Heart left ventricle (tissue), 16 donors: ENCODE data around the gene APOA5. TPM values are rescaled to one million over a fixed set of nuclear protein-coding genes. Genes with fewer than 3 reads are reported as not detected.

Experiments
- ATAC-seq, 4 donors: fragments of 200-7000 bp; cut with Tn5 transposase; one replicate each; pipeline ENCODE4 v1.9.1; 2020 to 2022; ENCODE audit warnings: moderate library complexity in 4 of 4, mild to moderate bottlenecking in 3 of 4, moderate number of reproducible peaks in 1 of 4
- DNase-seq, 5 donors: peaks; one replicate each; pipeline ENCODE4 v3.0.0-alpha.2; 2020
- H3K27ac ChIP-seq, 12 donors: fragments of 200-600 bp; sonication (generic) in 4 of 12; one replicate each; pipeline versions ENCODE4 v1.5.0 to v1.8.0; 2016 to 2022; ENCODE audit warnings: mild to moderate bottlenecking in 2 of 12
- H3K27me3 ChIP-seq, 9 donors: fragments of 200-600 bp; sonication (generic) in 2 of 9; one replicate each; pipeline versions ENCODE4 v1.5.1 to v1.8.0; 2016 to 2022; ENCODE audit warnings: mild to moderate bottlenecking in 3 of 9
- H3K36me3 ChIP-seq, 9 donors: fragments of 200-600 bp; sonication (generic) in 2 of 9; one replicate each; pipeline versions ENCODE4 v1.5.0 to v1.8.0; 2018 to 2022; ENCODE audit warnings: mild to moderate bottlenecking in 2 of 9
- H3K4me1 ChIP-seq, 12 donors: fragments of 200-600 bp; sonication (generic) in 4 of 12; one replicate each; pipeline versions ENCODE4 v1.5.0 to v1.8.0; 2016 to 2022; ENCODE audit warnings: mild to moderate bottlenecking in 3 of 12
- H3K4me3 ChIP-seq, 12 donors: fragments of 200-600 bp; sonication (generic) in 4 of 12; one replicate each; pipeline versions ENCODE4 v1.5.0 to v1.8.0; 2017 to 2022; ENCODE audit warnings: mild to moderate bottlenecking in 9 of 12, moderate library complexity in 4 of 12
- H3K9me3 ChIP-seq, 12 donors: fragments of 200-600 bp; sonication (generic) in 4 of 12; one replicate each; pipeline versions ENCODE4 v1.5.0 to v1.8.0; 2016 to 2022; ENCODE audit warnings: mild to moderate bottlenecking in 1 of 12
- POLR2A ChIP-seq, 2 donors: fragments of 450-650 bp; IDR thresholded peaks; one replicate each; pipeline ENCODE4 v1.6.1; 2017; ENCODE audit warnings: antibody characterized with exemption in 2 of 2, mild to moderate bottlenecking in 2 of 2, moderate library complexity in 2 of 2
- WGBS, 4 donors: extraction: QIAGEN DNeasy Blood & Tissue Kit in 2 of 4; methylation state at CpG; one replicate each; pipeline versions ENCODE4 v1.1.5 to v1.1.7; 2013 to 2018; 5-methylcytosine and 5-hydroxymethylcytosine counted together
- intact Hi-C, 10 donors: fragments of 100-400 bp; cut with DNase I; formaldehyde crosslinking; loops; one replicate each; pipeline versions ENCODE4 v1.11.1 to v1.14.2; 2022
- polyA plus RNA-seq, 2 donors: library from polyadenylated mRNA; stranded (reverse); fragments of 200-250 nt; gene quantifications; one replicate each; pipeline ENCODE4 v1.2.3, GENCODE V29; 2013
- total RNA-seq, 9 donors: library from RNA; depleted of rRNA in 2 of 9; stranded (reverse); fragments of >200 nt in 2 of 9; fragmentation: NEBNext Ultra II Directional in 3 of 9; extraction: Animal tissue kit (Norgen Biotek cat#: 25700) in 3 of 9; gene quantifications; one replicate each; pipeline versions ENCODE4 v1.1.0 to v1.2.4, GENCODE V29; 2016 to 2023
- TF ChIP-seq, protein P1 (sequence below), 12 donors: fragments of 200-600 bp; sonication (generic) in 4 of 12; IDR thresholded peaks; one replicate each; pipeline versions ENCODE4 v1.5.0 to v1.8.0; 2018 to 2022; ENCODE audit warnings: antibody characterized with exemption in 12 of 12, mild to moderate bottlenecking in 5 of 12
- donor health status: ischemic (EF 13 %, LVEDD 7.1; RV severe dilation, severe dysfunction).
- donor health status: healthy with polysubstance abuse.
- donor health status: DM: no; HTN: yes; CAD: no.
- donor health status: DM: no; HTN: no; CAD: no.
- donor health status: ischemic (EF 25% LVEDD 6.9; RV normal size, moderate dysfunction).
- donor health status: ischemic (EF 25% LVEDD 5.7; RV mildly dilated, moderate dysfunction).
- donor health status: healthy.
- donor health status: DM: yes; HTN: yes; CAD: no.
- donor health status: ischemic (EF 35%, LVEDD 5.7; RV mildly dilated, moderate dysfunction).
- donor health status: nonischemic (EF 11% LVEDD 7.7; RV severe dilation, severe dysfunction).
- donor health status: DM: yes; HTN: yes; CAD: no.
- donor health status: PGD.
- donor health status: ischemic (EF 29% LVEDD 5.4; RV normal size, mild dysfunction).
- donor health status: nonischemic (EF 23%, LVEDD 6.1; RV moderate dilation, normal function).

APOA5 gene
- total and polyA plus RNA-seq, 11 donors, result not detected

DNA sequence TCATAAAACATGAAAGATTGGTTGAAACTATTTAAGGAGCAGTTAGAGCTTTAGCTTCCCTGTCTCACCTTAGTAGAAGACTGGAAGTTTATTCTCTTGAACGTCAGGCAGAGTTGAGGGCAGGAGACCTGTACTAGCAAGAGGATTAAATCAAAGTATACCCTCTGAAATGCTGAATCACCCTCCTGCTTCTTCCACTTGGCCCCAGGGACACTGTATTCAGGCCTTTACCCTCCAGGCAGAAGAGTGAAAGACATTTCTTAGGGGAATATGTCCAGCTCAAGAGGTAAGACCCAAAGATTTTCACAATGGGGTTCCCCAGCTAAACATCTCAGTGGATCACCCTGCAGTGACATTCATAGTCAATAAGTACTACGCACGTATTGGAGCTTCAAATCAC is 19.5 kb upstream of the APOA5 start:
- Histone ChIP-seq H3K4me3 (no peak overlapping the region), H3K9me3 (peaks cover 0 to 4% (median 0%) of the 10 kb centered on the region in 12 donors), H3K27me3 (no peaks in the 10 kb centered on the region), H3K27ac (no peak overlapping the region), H3K36me3 (no peaks in the 10 kb centered on the region), H3K4me1 (peaks cover 0 to 14% (median 0%) of the 10 kb centered on the region in 12 donors)
- WGBS, 4 donors, result 78 to 86% (median 82%) methylated on average over 3 of the region's 3 CpGs
- no peak for ATAC-seq
- TF ChIP-seq, protein P1, sequence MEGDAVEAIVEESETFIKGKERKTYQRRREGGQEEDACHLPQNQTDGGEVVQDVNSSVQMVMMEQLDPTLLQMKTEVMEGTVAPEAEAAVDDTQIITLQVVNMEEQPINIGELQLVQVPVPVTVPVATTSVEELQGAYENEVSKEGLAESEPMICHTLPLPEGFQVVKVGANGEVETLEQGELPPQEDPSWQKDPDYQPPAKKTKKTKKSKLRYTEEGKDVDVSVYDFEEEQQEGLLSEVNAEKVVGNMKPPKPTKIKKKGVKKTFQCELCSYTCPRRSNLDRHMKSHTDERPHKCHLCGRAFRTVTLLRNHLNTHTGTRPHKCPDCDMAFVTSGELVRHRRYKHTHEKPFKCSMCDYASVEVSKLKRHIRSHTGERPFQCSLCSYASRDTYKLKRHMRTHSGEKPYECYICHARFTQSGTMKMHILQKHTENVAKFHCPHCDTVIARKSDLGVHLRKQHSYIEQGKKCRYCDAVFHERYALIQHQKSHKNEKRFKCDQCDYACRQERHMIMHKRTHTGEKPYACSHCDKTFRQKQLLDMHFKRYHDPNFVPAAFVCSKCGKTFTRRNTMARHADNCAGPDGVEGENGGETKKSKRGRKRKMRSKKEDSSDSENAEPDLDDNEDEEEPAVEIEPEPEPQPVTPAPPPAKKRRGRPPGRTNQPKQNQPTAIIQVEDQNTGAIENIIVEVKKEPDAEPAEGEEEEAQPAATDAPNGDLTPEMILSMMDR (IDR thresholded peaks at IDR 0.05), result no peak
- no peak for TF ChIP-seq POLR2A (IDR thresholded peaks at IDR 0.05)
- intact Hi-C loops, result no loop called here
- DNase-seq, result no peak

DNA sequence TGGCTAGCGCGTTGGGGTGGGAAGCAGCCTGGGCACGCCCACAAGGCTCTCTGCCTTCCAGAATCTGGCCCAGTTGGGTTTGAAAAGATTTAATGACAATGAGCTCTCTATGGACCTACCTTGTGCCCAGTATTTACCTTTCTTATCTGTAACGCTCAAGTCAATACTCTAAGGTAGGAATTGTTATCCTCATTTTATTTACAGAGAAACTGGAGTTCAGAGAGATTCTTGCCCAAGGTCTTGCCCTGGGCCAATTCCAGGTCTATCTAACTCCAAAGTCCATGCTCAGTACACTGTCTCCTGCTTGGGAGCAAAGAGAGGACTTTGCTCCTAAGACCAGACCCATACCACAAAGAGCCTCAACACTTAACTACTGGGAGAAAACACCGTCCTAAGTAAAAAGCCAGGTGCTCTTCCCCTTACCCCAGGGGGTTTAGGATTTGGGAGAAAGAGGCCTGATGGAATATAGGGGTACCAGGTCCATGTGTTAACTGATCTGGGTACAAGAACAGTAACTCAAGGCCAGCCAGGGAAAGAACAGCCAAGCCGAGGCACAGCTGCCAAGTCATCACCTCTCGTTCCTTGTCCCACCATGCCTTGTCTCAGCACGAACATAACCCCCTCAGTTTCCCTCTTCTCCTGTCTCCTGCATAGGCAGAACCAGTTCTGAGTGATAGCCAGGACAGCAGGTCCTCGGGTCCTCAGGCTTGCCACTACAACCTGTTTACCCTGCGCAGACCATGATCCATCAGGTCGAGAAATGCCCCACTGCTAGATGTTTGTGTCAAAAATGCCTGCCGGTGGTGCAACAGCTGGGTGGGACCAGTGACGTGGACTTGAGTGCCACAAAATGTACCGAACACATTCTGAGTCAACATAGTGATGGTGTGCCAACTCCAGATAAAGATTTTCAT is 16.8 kb upstream of the APOA5 start:
- WGBS, 4 donors, result 81 to 86% (median 83%) methylated on average over 14 of the region's 14 CpGs
- TF ChIP-seq, protein P1 (IDR thresholded peaks at IDR 0.05), result no peak
- TF ChIP-seq POLR2A (IDR thresholded peaks at IDR 0.05), result no peak
- H3K27me3 ChIP-seq, result no peaks in the 10 kb centered on the region
- peaks cover 0 to under 1% (median 0%) of the 10 kb centered on the region in 12 donors for H3K4me1 ChIP-seq
- ATAC-seq (no peak), DNase-seq (no peak)
- intact Hi-C loops, result no loop called here
- peaks cover 0 to 4% (median 0%) of the 10 kb centered on the region in 12 donors for H3K9me3 ChIP-seq
- H3K4me3 ChIP-seq, result no peak overlapping the region
- H3K27ac ChIP-seq, result no peak overlapping the region
- H3K36me3 ChIP-seq, result no peaks in the 10 kb centered on the region

DNA sequence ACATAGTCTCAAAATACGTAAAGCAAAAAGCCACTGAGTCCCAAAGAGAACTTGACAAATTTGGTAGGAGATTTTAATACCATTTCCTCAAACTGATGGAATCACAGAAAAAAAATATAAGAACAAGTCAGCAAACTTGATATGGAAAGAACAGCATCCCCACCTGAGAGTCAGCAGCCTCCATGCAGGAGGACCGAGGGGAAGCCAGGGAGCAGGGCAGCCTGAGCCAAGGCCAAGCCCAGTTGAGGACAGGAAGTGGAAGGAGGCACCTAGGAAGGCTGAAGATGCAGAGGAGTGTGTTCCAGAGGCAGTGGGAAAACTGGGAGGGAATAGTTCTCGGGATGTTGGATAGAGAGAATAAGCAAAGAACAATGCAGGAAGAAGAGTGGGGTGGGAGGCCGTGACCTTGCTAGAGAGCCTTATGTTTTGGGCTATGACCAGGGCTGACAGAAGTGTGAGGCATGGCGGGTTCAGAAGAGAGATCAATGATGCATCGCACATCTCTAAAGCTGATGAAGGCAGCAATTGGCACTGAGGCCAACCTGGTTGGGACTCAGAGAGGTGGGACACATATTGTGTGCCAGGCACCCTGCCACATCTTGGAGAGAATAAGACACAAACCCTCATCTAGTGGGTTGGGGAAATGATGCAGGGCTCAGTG is 16.1 kb upstream of the APOA5 start:
- intact Hi-C loops, result no loop called here

More for the DNA sequence above, 16.1 kb upstream of the APOA5 start:
- no peaks in the 10 kb centered on the region for H3K36me3 ChIP-seq
- no peak overlapping the region for H3K27ac ChIP-seq
- H3K4me1 ChIP-seq, result no peaks in the 10 kb centered on the region
- 84 to 91% (median 86%) methylated on average over 6 of the region's 6 CpGs for WGBS, 4 donors
- no peak for ATAC-seq
- H3K4me3 ChIP-seq, result no peak overlapping the region
- DNase-seq, result no peak
- no peaks in the 10 kb centered on the region for H3K9me3 ChIP-seq
- H3K27me3 ChIP-seq, result no peaks in the 10 kb centered on the region
- TF ChIP-seq, protein P1 (IDR thresholded peaks at IDR 0.05), result no peak
- TF ChIP-seq POLR2A (IDR thresholded peaks at IDR 0.05), result no peak
